DMS53 treated with DMSO at 0.1 percent for 48 hours (cell line): ENCODE data around the gene CTNNA1.

ENCODE experiments used
- DNase-seq: peaks from one replicate; lab custom pipeline; 2025; ENCODE audit not compliant: unreplicated experiment; lab: John Stamatoyannopoulos, UW

The CTNNA1 gene

GRCh38 chr5:138849882-138850281 lies 96.7 kb downstream of the CTNNA1 start:
- no peak for DNase-seq

GRCh38 chr5:138850865-138851435 lies 97.7 kb downstream of the CTNNA1 start:
- DNase-seq, result no peak

GRCh38 chr5:138853132-138853531 lies 99.9 kb downstream of the CTNNA1 start:
- DNase-seq, result no peak

GRCh38 chr5:138867011-138867410 lies 113.8 kb downstream of the CTNNA1 start:
- DNase-seq, result no peak

GRCh38 chr5:138869038-138869437 lies 115.8 kb downstream of the CTNNA1 start:
- no peak for DNase-seq

GRCh38 chr5:138869763-138870500 lies 116.7 kb downstream of the CTNNA1 start:
- no peak for DNase-seq

GRCh38 chr5:138870611-138871010 lies 117.4 kb downstream of the CTNNA1 start:
- DNase-seq, result no peak

GRCh38 chr5:138872841-138873465 lies 119.7 kb downstream of the CTNNA1 start:
- DNase-seq, result no peak

GRCh38 chr5:138873466-138874221 lies 120.4 kb downstream of the CTNNA1 start:
- DNase-seq, result no peak

- no peak for DNase-seq
Measured at GRCh38 chr5:138874241-138874640, 121.0 kb downstream of the CTNNA1 start.

GRCh38 chr5:138874771-138875551 lies 121.7 kb downstream of the CTNNA1 start, which contains the start of gene LRRTM2:
Gene LRRTM2 (minus strand): TSS chr5:138875335. CDS start chr5:138874911, 424 bp downstream.
- peak; percentile 16 for DNase-seq

- DNase-seq, result no peak
Measured at GRCh38 chr5:138875552-138875875, 122.3 kb downstream of the CTNNA1 start.

- DNase-seq, result no peak
Measured at GRCh38 chr5:138875946-138876345, 122.7 kb downstream of the CTNNA1 start.

GRCh38 chr5:138876811-138877210 lies 123.6 kb downstream of the CTNNA1 start:
- no peak for DNase-seq

GRCh38 chr5:138878437-138879235 lies 125.4 kb downstream of the CTNNA1 start:
- no peak for DNase-seq

- no peak for DNase-seq
Measured at GRCh38 chr5:138883211-138883610, 130.0 kb downstream of the CTNNA1 start.

- DNase-seq, result no peak
Measured at GRCh38 chr5:138884094-138884493, 130.9 kb downstream of the CTNNA1 start.

- DNase-seq, result no peak
Measured at GRCh38 chr5:138884554-138884953, 131.3 kb downstream of the CTNNA1 start.

GRCh38 chr5:138889994-138890393 lies 136.8 kb downstream of the CTNNA1 start:
- DNase-seq, result no peak

GRCh38 chr5:138890644-138891043 lies 137.4 kb downstream of the CTNNA1 start:
- DNase-seq, result no peak
